HG03135 (cell line): ENCODE results near the gene TENM3.

Source experiments
- ATAC-seq: cut with Tn5 transposase; IDR thresholded peaks from one replicate; pipeline ENCODE4 v1.9.1; 2021; ENCODE audit warnings: mild to moderate bottlenecking, moderate library complexity; ENCODE audit not compliant: unreplicated experiment

Gene TENM3

DNA sequence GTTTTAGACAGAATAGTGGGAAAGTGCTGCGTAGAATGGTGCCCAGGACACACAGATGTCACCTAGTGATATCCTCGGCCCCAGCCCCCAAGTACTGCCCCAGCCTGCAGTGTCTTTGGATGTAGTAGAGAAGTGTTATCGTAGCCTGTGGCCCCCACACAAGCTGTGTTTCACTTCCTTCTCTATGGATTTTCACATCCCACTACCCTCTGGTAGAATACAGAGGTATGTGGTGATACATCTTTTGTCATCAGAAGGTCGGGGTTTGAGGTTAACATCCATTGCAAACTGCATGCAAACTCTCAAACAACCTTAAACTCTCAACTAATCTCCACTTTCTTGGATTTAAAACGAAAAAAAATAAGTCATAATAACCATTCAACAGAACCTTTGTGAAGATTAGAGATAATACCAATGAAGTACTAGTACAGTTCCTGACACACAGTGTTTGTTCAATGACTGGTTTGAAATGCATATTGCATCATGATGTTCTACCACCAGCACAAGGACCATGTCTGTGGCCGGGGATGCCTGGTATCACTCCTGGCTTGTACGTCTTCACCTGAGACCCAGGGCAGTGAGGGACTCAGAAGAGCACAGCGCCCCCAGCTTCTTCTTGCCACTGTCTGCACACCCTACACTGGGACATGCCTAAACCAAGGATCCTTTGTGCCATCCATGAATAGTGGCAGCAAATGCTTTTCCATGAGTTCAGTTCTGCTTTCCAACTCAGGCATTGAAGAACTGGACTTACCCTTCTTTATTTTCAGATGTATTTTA lies 406.7 kb downstream of the TENM3 start:
- ATAC-seq, result no peak

GRCh38 chr4:182653596-182653995 lies 410.4 kb downstream of the TENM3 start:
- no peak for ATAC-seq

DNA sequence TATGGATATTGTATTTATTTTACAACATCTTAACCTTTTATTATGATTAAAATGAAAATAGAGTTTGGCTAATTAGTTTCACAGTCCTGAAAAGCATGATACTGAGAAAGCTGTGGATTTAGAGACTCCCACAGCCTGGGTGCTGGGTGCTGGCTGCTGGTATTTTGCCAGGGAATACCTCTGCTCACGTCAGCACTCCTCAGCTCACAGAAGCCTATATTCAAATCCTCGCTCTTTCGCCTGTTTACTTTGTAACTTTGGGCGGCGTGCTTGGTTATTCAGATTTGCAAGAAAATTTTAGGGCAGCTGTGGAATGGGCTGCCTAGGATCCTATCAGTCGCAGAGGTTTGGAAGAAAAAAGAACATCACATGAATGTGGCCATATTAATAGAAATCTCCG lies 412.1 kb downstream of the TENM3 start:
- no peak for ATAC-seq

DNA sequence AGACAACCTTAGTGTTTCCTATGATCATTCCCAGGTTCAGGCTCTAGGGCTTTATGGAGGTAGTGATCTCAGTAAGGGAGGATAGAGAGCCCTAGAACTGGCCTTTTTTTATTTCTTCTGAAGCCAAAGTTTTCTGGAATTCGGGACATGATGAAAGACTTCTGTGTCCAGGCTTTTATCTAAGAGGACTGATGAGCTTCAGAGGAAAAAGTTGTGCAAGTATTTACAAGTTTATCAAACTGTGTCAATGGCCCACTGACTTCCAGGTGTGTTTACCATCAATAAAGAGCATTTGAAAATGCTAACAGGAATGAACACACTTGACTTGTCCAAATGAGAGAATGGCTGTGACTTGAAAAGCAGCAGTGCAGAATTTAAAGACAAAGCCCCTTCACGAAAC lies 419.3 kb downstream of the TENM3 start:
- ATAC-seq, result no peak

DNA sequence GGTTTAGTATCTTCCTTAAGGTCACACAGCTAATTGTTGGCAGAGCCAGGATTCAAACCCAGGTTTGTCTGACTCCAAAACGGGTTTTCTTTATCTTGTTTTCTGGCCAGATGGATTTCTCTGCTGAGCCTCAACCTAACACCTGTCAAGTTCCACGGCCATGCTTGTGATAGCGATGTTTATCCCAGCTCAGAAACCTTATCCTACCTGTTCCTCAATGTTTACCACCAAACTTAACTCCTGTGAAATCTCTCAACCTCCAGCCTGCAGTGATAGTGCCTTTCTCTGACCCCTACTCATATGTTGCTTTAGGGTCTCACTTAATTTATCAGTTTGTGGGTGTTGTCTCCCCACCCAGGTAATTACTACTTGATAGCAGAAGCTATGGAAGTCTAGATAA lies 428.0 kb downstream of the TENM3 start:
- ATAC-seq, result no peak

DNA sequence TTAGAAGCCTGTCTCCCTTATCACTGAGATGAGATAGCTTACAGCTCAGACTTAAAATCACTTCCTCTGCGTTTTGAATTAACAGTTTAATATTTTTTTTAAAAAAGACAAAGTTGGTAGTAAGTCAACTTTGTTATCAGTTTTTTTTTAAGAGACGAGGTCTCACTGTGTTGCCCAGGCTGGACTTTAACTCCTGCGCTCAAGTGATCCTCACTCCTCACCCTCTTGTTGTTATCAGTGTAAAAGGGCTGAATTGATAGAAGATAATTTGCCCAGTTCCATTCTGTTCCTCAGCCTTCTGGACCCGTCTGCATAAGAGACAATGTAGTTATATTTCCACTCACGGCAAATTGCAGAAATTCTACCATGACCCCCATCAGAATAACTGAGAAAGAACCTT lies 428.5 kb downstream of the TENM3 start:
- ATAC-seq, result no peak

DNA sequence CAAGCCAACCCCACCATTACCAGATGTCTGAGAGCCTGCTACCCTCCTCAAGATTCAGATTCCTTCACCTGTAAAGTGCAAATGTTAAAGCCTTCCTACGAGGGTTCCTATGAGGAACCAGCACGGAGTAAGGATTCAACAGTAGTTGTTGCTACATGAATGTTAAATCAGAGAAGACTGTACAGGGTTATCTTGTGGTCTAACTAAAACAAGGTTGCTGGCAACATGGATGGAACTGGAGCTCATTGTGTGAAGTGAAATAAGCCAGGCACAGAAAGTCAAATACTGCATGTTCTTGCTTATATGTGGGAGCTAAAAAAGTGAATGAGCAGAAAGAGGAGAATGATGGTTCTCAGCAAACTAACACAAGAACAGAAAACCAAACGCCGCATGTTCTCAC lies 435.4 kb downstream of the TENM3 start:
- no peak for ATAC-seq

- ATAC-seq, result no peak
Observed at GRCh38 chr4:182679533-182679932, 436.3 kb downstream of the TENM3 start.

GRCh38 chr4:182680234-182680653 lies 437.0 kb downstream of the TENM3 start:
- no peak for ATAC-seq

GRCh38 chr4:182683661-182684060 lies 440.5 kb downstream of the TENM3 start:
- ATAC-seq, result no peak

GRCh38 chr4:182684796-182685195 lies 441.6 kb downstream of the TENM3 start:
- no peak for ATAC-seq

DNA sequence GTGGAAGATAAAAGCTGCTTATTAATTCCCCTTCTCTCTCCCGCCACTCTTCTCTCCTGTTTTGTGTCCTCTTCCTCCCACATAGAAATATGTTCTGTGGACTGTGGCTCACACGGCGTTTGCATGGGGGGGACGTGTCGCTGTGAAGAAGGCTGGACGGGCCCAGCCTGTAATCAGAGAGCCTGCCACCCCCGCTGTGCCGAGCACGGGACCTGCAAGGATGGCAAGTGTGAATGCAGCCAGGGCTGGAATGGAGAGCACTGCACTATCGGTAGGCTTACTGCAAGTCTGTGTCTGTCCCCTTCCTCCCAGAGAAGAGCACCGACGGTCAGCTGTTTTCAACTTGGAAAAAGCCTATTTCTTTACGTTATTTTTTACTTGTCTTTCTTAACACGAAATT lies 444.9 kb downstream of the TENM3 start:
- no peak for ATAC-seq

GRCh38 chr4:182694551-182694950 lies 451.3 kb downstream of the TENM3 start:
- no peak for ATAC-seq

DNA sequence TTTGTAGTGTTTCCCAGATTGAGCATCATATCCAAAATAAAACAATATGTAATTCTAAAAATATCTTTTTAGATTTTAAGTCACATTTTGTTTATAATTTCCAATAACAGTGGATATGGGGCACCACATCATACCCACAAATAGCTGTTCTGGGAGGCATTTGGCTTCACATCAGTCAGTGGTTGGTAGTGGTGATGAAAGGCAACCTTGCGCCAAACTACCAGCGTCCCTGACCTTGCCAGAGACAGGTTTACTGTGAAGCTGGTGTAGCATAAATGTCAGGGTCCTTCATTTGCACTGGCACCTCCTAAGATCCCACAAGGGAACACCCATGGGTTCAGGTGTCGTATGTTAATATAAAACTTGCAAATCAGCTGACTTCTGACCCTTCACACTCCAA lies 451.8 kb downstream of the TENM3 start:
- no peak for ATAC-seq

DNA sequence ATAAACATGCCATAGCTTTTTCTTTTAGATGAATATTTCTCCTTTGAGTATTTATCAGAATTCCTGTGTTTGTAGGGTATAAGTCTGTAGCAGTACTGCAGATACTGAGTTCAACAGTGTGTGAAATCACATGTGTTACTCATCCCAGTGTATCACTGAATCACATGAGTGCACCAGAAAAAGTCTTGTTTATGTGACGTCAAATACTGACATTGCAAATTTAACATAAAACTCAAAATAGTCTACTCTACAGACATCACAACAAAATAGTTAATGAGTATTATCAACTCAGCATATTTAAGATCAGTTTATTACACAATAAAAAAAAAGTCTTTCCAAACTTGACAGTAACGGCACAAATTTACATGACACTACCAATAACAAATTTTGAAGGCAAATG lies 452.6 kb downstream of the TENM3 start:
- ATAC-seq, result no peak

GRCh38 chr4:182697094-182697493 lies 453.9 kb downstream of the TENM3 start:
- ATAC-seq, result no peak

- ATAC-seq, result no peak
Observed at GRCh38 chr4:182698212-182698611, 455.0 kb downstream of the TENM3 start.

DNA sequence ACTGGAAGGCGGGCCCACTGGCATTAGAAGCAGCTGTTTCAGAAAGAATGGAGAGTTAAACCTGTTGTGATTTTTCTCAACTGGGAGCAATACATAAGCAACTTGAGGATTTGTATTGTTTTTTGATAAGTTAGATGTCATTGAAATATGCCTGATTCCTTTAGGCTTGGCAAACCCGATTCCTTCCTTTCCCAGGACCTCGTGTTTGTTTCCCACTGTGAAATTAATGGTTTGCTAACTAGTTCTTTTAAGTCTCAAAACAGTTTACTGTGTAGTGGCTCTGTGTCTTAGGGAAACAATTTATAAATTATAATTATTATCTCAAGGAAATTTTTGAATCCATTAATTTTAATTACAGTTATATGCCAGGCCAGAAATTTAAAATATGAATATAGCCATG lies 456.0 kb downstream of the TENM3 start:
- ATAC-seq, result no peak

GRCh38 chr4:182699795-182700194 lies 456.6 kb downstream of the TENM3 start:
- ATAC-seq, result no peak

DNA sequence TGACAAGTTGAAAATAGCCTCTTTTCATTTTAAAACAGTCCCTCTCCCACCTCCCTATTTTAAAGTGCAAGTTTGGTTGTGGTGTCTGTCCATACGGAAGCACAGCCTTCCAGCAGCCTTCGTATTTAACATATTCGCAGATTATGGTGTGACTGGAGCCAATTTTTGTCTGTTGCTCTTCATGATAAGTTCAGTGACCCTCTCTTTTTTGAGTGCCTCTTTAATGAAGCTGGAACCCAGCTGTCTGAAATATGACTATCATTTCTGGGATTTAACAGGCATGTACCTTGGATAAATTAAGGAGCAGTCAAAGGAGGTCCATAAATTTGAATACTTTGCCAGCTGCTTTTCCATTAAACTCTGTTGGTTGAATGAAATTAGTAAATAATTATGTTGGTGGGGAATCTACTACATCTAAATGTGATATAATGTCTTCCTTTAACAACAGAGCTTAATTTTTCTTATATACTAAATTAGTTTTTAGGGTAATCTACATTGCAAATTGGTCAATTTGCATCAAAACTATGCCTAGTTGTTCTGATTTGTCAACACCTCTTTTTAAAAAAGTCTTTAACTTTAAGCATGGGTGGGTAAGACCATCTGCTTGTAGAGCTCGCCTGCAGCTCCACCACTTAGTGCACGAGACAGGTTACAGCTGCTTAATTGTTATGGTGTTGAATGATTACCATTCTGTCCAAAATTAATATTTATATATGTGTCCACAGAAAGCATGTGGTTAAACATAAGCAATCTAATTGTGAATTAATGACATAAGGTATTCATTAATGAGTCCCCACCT lies 457.4 kb downstream of the TENM3 start:
- ATAC-seq, result no peak

DNA sequence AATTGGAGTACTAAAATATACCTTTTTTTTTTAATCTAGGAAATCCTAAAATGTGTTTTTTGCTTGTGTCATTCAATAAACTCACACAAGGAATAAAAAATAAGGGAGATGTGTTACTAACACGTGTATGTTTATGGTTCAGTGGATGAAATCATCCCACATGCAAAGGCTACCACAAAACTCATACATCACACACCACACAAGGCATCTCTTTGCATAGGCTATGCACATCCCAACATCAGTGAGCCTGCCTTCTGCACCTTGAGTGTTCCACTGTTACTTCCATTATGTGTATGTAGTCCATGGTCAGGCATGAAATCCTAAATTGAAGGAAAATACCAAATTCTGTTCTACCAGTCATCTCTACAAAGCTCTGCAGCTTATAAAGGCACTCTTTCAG lies 460.9 kb downstream of the TENM3 start:
- ATAC-seq, result no peak

GRCh38 chr4:182704948-182705347 lies 461.7 kb downstream of the TENM3 start:
- ATAC-seq, result no peak
